Measurements from ENCODE around the gene ZNF398.
"Not testable (repeated sequence)": the region's sequence is repeated elsewhere in the genome, so short reads cannot be mapped to it uniquely, and the experiment has no call there.

Gene ZNF398

GRCh38 chr7:149226366-149226765, 79.1 kb downstream of the ZNF398 start:
- DNase-seq (ENCODE audit: low spot score), result not testable (repeated sequence)

- DNase-seq (ENCODE audit: low spot score), result no peak
Measured at GRCh38 chr7:149226840-149227494, 79.7 kb downstream of the ZNF398 start.

DNA sequence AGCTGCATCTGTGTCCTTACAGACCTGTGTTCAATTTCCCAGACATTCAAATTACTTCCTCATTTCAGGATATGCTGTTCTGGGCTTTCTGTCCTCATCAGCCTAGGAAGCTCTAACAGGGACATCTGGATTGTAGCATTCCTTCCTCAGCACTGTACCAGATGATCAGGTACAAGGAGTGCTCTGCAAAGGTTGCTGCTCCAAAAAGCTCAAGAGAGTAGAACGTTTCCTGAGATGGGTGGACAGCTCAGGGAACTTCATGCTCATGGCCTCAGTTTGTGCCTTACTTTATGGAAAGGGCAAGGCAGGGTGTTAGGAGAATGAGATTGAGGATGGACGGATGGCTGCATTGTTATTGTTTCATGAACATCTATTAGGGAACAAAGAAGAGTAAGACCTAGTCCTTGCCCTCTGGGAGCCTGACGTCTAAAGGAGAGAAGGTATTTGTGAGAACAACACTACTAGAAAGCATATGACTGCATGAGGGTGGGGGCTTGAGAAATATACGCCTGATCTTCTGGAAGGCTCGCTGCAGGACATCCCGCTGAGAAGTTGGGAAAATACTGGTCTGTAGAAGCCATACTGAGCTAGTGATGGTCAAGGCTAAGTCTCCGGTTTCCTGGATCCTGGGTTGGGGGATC, 81.7 kb downstream of the ZNF398 start:
- DNase-seq (ENCODE audit: low spot score), result no peak

DNA sequence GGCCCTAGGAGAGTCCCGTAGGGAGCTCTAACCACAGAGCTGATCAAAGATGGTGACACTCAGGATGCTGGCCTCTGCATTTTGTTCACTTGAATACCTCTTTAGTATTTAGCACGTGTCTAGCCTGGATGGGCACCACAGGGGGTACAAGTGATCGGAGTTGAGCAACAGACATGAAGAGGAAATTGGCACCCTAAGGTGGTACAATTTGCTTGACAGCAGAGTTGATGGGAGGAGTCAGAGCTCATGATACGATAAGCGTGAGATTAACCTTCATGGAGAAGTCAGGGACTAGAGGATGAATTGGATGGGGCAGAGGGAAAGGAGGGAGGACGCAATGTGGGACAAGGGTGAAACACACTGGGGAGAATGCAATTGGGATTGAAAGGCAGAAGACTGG, 82.3 kb downstream of the ZNF398 start:
- no peak for DNase-seq (ENCODE audit: low spot score)

GRCh38 chr7:149232362-149232761, 85.1 kb downstream of the ZNF398 start:
- DNase-seq (ENCODE audit: low spot score), result no peak

All from Ammon's horn (tissue), 1 donor.